Bronchial epithelial cell (primary cell): ENCODE data around the gene DNAH7. TPM values are rescaled to one million over a fixed set of nuclear protein-coding genes. Genes with fewer than 3 reads are reported as not detected.
A peak's percentile ranks its signal among the peaks of the same experiment; 100 is the strongest.

Experiments used
- DNase-seq: peaks from one replicate; pipeline ENCODE4 v3.0.0-alpha.2; 2010; ENCODE audit warnings: low read depth
- FAIRE-seq: peaks from 2 replicates; lab custom pipeline; 2011; peaks lifted over from hg19 to GRCh38; lab: Jason Lieb, UNC
- H3K27me3 ChIP-seq: 2 replicates; pipeline ENCODE4 v1.5.1; 2011; ENCODE audit warnings: low read length; ENCODE audit not compliant: control insufficient read depth, insufficient read depth
- H3K36me3 ChIP-seq: 2 replicates; pipeline ENCODE4 v1.5.1; 2011; ENCODE audit warnings: low read length; ENCODE audit not compliant: control insufficient read depth, insufficient read depth
- H3K4me3 ChIP-seq: 2 replicates; pipeline ENCODE4 v1.5.1; 2011; ENCODE audit warnings: mild to moderate bottlenecking, low read depth, low read length, control low read depth
- total RNA-seq: library from RNA; depleted of rRNA; stranded (reverse); fragments of >200 nt; gene quantifications from 2 replicates; pipeline ENCODE4 v1.2.1, GENCODE V29; 2014
- TF ChIP-seq, protein P1 (sequence below): IDR thresholded peaks from 2 replicates; pipeline ENCODE4 v1.5.1; 2011; ENCODE audit warnings: mild to moderate bottlenecking, moderate library complexity, low read length, control low read depth, inconsistent platforms; ENCODE audit not compliant: insufficient read depth, severe bottlenecking

DNAH7 gene
- total RNA-seq, 1 donor from 2014 or later = 0.26 TPM

GRCh38 chr2:195709901-195710806, 358.5 kb downstream of the DNAH7 start:
- peak; percentile 17 for DNase-seq
- Histone ChIP-seq H3K36me3 (no peaks in the 10 kb centered on the region), H3K4me3 (no peak overlapping the region), H3K27me3 (no peaks in the 10 kb centered on the region)
- no peak for FAIRE-seq
- TF ChIP-seq, protein P1, sequence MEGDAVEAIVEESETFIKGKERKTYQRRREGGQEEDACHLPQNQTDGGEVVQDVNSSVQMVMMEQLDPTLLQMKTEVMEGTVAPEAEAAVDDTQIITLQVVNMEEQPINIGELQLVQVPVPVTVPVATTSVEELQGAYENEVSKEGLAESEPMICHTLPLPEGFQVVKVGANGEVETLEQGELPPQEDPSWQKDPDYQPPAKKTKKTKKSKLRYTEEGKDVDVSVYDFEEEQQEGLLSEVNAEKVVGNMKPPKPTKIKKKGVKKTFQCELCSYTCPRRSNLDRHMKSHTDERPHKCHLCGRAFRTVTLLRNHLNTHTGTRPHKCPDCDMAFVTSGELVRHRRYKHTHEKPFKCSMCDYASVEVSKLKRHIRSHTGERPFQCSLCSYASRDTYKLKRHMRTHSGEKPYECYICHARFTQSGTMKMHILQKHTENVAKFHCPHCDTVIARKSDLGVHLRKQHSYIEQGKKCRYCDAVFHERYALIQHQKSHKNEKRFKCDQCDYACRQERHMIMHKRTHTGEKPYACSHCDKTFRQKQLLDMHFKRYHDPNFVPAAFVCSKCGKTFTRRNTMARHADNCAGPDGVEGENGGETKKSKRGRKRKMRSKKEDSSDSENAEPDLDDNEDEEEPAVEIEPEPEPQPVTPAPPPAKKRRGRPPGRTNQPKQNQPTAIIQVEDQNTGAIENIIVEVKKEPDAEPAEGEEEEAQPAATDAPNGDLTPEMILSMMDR = no peak

DNA sequence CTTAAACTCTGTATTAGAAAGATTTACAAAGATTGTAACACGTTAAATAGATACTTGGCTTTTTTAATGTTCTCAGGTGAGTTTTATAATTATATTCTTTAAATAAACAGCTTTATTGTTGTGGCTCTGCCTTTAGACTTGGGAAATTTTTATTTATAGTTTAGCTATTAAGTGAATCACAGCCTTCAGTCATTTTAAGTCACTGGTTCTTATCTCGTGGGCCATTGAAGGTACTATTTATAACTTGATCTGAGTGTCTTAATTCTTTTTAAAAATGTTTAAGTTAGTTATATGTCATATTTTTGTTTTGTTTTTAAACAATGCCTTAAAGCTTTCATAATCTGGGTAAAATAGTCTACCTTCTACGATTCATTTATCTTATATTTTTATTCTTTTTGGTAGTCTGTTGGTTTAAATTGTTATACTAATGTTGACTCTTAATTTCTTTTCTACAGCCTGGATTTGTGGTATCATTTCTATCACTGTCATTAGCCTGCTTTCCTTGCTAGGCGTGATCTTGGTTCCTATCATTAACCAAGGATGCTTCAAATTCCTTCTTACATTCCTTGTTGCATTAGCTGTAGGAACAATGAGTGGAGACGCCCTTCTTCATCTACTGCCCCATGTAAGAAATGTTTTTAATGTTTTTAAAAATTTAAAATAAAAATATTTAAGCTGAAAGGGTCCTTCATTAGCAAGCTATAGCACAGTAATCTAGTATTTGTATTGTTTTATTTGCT, 362.3 kb downstream of the DNAH7 start:
- FAIRE-seq (no peak), DNase-seq (no peak)
- TF ChIP-seq, protein P1 = no peak
- Histone ChIP-seq H3K27me3 (no peaks in the 10 kb centered on the region), H3K36me3 (no peaks in the 10 kb centered on the region), H3K4me3 (no peak overlapping the region)

GRCh38 chr2:195700480-195700879, 368.2 kb downstream of the DNAH7 start:
- H3K27me3 ChIP-seq = no peaks in the 10 kb centered on the region
- DNase-seq = no peak
- FAIRE-seq = no peak
- TF ChIP-seq, protein P1 = no peak
- H3K4me3 ChIP-seq = no peak overlapping the region
- no peaks in the 10 kb centered on the region for H3K36me3 ChIP-seq

DNA sequence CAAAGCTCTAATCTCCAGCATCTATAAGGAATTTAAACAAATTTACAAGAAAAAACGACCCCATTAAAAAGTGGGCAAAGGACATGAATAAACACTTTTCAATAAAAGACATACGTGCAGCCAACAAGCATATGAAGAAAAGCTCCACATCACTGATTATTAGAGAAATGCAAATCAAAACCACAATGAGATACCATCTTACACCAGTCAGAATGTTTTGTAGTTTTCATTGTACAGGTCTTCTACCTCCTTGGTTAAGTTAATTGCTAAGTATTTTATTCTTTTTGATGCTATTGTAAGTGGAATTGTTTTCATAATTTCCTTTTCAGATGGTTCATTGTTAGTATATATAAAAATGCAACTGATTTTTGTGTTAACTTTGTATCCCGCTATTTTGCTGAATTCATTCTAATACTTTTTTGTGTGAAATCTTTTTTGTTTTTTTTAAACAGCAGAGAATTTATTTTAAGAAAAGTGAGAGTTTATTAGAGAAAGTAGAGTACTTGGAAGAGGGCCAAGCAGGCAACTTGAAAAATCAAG, 370.9 kb downstream of the DNAH7 start:
- H3K27me3 ChIP-seq = no peaks in the 10 kb centered on the region
- no peak overlapping the region for H3K4me3 ChIP-seq
- H3K36me3 ChIP-seq = no peaks in the 10 kb centered on the region
- no peak for FAIRE-seq
- TF ChIP-seq, protein P1 = no peak
- no peak for DNase-seq

- no peak for DNase-seq
Observed at GRCh38 chr2:195696012-195696411, 372.6 kb downstream of the DNAH7 start.

More at GRCh38 chr2:195696012-195696411, 372.6 kb downstream of the DNAH7 start:
- H3K4me3 ChIP-seq = no peak overlapping the region
- TF ChIP-seq, protein P1 = no peak
- no peak for FAIRE-seq
- no peaks in the 10 kb centered on the region for H3K27me3 ChIP-seq
- H3K36me3 ChIP-seq = no peaks in the 10 kb centered on the region
